ENCODE results near the gene MYCN. TPM values are rescaled to one million over a fixed set of nuclear protein-coding genes. Genes with fewer than 3 reads are reported as not detected.
"Not testable (repeated sequence)": the region's sequence is repeated elsewhere in the genome, so short reads cannot be mapped to it uniquely, and the experiment has no call there.

MYCN gene
- total RNA-seq, 1 experiment from 2014 or later, result 54.4 TPM

DNA sequence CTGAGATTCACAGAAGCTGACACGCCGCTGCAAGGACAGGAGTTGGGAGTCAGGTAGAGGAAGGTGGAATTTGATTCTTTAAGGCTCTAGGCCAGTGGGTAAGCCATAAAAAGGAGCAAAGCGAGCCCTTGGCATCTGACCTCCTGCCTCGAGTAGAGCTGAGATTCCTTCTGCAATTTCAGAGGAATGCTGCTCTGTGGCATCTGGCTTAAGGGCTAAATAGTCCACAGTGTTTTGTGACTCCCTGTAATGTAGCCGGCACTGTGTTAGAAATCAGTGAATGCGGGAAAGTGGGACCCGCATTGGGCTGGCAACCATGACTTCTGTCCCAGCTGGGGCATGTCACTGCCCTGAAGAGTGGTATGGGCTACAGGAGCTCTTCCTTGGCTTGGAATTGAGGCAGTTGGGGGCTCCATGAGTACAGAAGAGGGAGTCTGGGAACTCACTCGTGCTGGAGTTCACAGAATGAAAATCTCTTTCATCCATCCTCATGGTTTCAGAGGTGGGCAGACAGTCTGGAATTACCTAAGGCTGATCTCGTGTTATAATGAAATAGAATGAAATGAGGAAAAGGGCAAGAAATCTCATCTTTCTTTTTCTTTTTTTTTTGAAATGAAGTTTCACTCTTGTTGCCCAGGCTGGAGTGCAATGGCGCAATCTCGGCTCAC is 12.7 kb upstream of the MYCN start:
- no peaks in the 10 kb centered on the region for H3K36me3 Mint-ChIP-seq (ENCODE audit: insufficient read depth, unreplicated experiment)
- no peaks in the 10 kb centered on the region for H3K9me3 Mint-ChIP-seq (ENCODE audit: unreplicated experiment)
- Histone ChIP-seq H3K4me3 (ENCODE audit: low read depth, low read length) (no peak overlapping the region), H3K4me1 (peaks cover 6% of the 10 kb centered on the region; the same call in 1 of the 2 replicates), H3K9me3 (no peaks in the 10 kb centered on the region), H3K36me3 (ENCODE audit: control insufficient read depth, insufficient read depth, low read length) (no peaks in the 10 kb centered on the region), H3K27me3 (replicated peaks; ENCODE audit: control insufficient read depth, insufficient read depth, low read length) (no peaks in the 10 kb centered on the region)
- DNase-seq, result peak in 1 of 2 experiments; percentile 43
- CTCF ChIA-PET, result interaction anchor here (0.6 kb wide), 1 partner anchor 395 kb away, joined by 4 read pairs; no protein-coding TSS in a partner anchor
- POLR2A ChIA-PET, result no interaction called here
- BruUV-seq (replicated peaks), result no TSS peak
- no peak overlapping the region for H3K4me3 Mint-ChIP-seq (ENCODE audit: unreplicated experiment)
- H3K4me1 Mint-ChIP-seq (ENCODE audit: low read depth, unreplicated experiment), result peaks cover 9% of the 10 kb centered on the region
- intact Hi-C loops (cut with micrococcal nuclease; ENCODE audit: unreplicated experiment), result no loop called here
- no peak for TF ChIP-seq CTCF (IDR thresholded peaks at IDR 0.05; ENCODE audit: insufficient read depth in 1 of 2, low read depth in 1 of 2, low read length in 1 of 2, severe bottlenecking in 1 of 2, unreplicated experiment in 1 of 2)
- no peak overlapping the region for H3K27ac Mint-ChIP-seq (ENCODE audit: unreplicated experiment)
- H3K27me3 Mint-ChIP-seq (ENCODE audit: insufficient read depth, unreplicated experiment), result no peaks in the 10 kb centered on the region

DNA sequence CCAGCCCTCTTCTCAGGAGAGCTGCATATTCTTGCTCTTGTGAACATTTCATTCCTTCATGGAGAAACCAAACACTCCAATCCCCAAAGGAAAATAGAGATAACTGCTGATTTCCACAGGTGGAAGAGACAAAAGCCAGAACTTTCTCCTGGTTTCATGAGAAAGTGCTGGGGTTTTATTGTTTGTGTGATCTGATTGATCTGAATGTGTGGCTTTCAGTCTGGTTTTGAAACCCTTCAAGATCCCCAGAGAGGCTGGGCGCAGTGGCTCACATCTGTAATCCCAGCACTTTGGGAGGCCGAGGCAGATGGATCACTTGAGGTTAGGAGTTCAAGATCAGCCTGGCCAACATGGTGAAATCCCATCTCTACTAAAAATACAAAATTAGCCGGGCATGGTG is 11.3 kb upstream of the MYCN start:
- H3K27me3 ChIP-seq (replicated peaks; ENCODE audit: control insufficient read depth, insufficient read depth, low read length); intact Hi-C loops (cut with micrococcal nuclease; ENCODE audit: unreplicated experiment); POLR2A ChIA-PET; BruUV-seq (replicated peaks); H3K4me3 ChIP-seq (ENCODE audit: low read depth, low read length); H3K9me3 Mint-ChIP-seq (ENCODE audit: unreplicated experiment); H3K4me1 ChIP-seq; H3K27me3 Mint-ChIP-seq (ENCODE audit: insufficient read depth, unreplicated experiment); H3K36me3 ChIP-seq (ENCODE audit: control insufficient read depth, insufficient read depth, low read length); H3K36me3 Mint-ChIP-seq (ENCODE audit: insufficient read depth, unreplicated experiment); H3K4me3 Mint-ChIP-seq (ENCODE audit: unreplicated experiment); H3K27ac Mint-ChIP-seq (ENCODE audit: unreplicated experiment); CTCF ChIA-PET; DNase-seq; H3K4me1 Mint-ChIP-seq (ENCODE audit: low read depth, unreplicated experiment); H3K9me3 ChIP-seq: not testable (repeated sequence)

- intact Hi-C loops (cut with micrococcal nuclease; ENCODE audit: unreplicated experiment), result no loop called here
- no peaks in the 10 kb centered on the region for H3K9me3 ChIP-seq
- no peaks in the 10 kb centered on the region for H3K27me3 ChIP-seq (replicated peaks; ENCODE audit: control insufficient read depth, insufficient read depth, low read length)
- no peaks in the 10 kb centered on the region for H3K36me3 Mint-ChIP-seq (ENCODE audit: insufficient read depth, unreplicated experiment)
- H3K27me3 Mint-ChIP-seq (ENCODE audit: insufficient read depth, unreplicated experiment), result no peaks in the 10 kb centered on the region
- H3K4me1 ChIP-seq, result peaks cover 6% of the 10 kb centered on the region; the same call in 1 of the 2 replicates
- no peak overlapping the region for H3K27ac Mint-ChIP-seq (ENCODE audit: unreplicated experiment)
- ChIA-PET CTCF (no interaction called here), POLR2A (no interaction called here)
- no TSS peak for BruUV-seq (replicated peaks)
- no peak for DNase-seq
- H3K4me1 Mint-ChIP-seq (ENCODE audit: low read depth, unreplicated experiment), result peaks cover 9% of the 10 kb centered on the region
- no peaks in the 10 kb centered on the region for H3K9me3 Mint-ChIP-seq (ENCODE audit: unreplicated experiment)
- TF ChIP-seq CTCF (IDR thresholded peaks at IDR 0.05; ENCODE audit: insufficient read depth in 1 of 2, low read depth in 1 of 2, low read length in 1 of 2, severe bottlenecking in 1 of 2, unreplicated experiment in 1 of 2), result no peak
- H3K4me3 Mint-ChIP-seq (ENCODE audit: unreplicated experiment), result no peak overlapping the region
- H3K36me3 ChIP-seq (ENCODE audit: control insufficient read depth, insufficient read depth, low read length), result no peaks in the 10 kb centered on the region
- H3K4me3 ChIP-seq (ENCODE audit: low read depth, low read length), result no peak overlapping the region
These were observed 10.5 kb upstream of the MYCN start for GRCh38 chr2:15929861-15930260.

All from Caco-2 (cell line).